ENCODE measurements around the gene PHACTR1.

The PHACTR1 gene

GRCh38 chr6:13331516-13332348, 615.2 kb downstream of the PHACTR1 start:
- peak; percentile 70 for DNase-seq

- no peak for DNase-seq
Measured at GRCh38 chr6:13332349-13332706, 615.8 kb downstream of the PHACTR1 start.

GRCh38 chr6:13334953-13335352, 618.4 kb downstream of the PHACTR1 start:
- peak; percentile 97 for DNase-seq

GRCh38 chr6:13336553-13336952, 620.0 kb downstream of the PHACTR1 start:
- DNase-seq: peak; percentile 80

- DNase-seq: no peak
Measured at GRCh38 chr6:13338038-13338437, 621.5 kb downstream of the PHACTR1 start.

Data from hematopoietic multipotent progenitor cell treated with erythropoietin and hydrocortisone succinate and interleukin-3 and kit ligand, for 8 days (in vitro differentiated cells).